ENCODE results near the gene C1RL.

C1RL gene

DNA sequence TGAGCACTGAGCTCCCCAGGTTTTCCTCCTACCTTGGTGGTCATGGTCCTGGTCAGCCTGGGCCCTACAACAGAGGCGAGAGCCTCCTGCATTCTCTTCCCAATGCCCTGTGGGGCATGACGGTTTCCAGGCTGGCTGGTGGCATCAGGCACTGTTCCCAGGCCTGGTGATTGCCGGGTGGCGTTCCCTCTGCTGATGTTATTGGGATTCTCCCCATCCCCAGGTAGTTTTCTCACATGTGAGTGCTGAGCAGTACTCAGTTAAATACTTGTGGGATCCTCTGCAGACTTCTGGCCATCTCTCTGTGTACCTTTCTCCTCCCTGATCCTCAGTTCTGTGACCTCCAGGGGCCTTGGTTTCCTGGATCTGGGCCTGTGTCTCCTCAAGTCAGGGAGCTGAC lies 32.5 kb downstream of the C1RL start:
- Histone ChIP-seq H3K79me2 (ENCODE audit: insufficient read depth, low read length) (no peaks in the 10 kb centered on the region), H3K9ac (ENCODE audit: low read depth, low read length) (no peak overlapping the region), H3K4me3 (ENCODE audit: low read depth in 1 of 2, low read length in 2 of 2) (no peak overlapping the region), H3K9me3 (ENCODE audit: insufficient read depth, low read length, severe bottlenecking) (no peaks in the 10 kb centered on the region), H2AFZ (ENCODE audit: low read depth, low read length) (no peak overlapping the region), H3K4me1 (ENCODE audit: insufficient read depth, low read length) (no peaks in the 10 kb centered on the region), H3K4me2 (ENCODE audit: insufficient read depth, low read length) (no peak overlapping the region), H3K27me3 (ENCODE audit: insufficient read depth, low read length, poor library complexity) (peaks cover 16% of the 10 kb centered on the region), H3K36me3 (ENCODE audit: insufficient read depth, low read length) (no peaks in the 10 kb centered on the region), H3K27ac (ENCODE audit: low read length) (no peak overlapping the region), H4K20me1 (ENCODE audit: insufficient read depth, low read length) (no peaks in the 10 kb centered on the region)
- ATAC-seq (ENCODE audit: insufficient read depth, low read depth): no peak
- TF ChIP-seq, protein P1, sequence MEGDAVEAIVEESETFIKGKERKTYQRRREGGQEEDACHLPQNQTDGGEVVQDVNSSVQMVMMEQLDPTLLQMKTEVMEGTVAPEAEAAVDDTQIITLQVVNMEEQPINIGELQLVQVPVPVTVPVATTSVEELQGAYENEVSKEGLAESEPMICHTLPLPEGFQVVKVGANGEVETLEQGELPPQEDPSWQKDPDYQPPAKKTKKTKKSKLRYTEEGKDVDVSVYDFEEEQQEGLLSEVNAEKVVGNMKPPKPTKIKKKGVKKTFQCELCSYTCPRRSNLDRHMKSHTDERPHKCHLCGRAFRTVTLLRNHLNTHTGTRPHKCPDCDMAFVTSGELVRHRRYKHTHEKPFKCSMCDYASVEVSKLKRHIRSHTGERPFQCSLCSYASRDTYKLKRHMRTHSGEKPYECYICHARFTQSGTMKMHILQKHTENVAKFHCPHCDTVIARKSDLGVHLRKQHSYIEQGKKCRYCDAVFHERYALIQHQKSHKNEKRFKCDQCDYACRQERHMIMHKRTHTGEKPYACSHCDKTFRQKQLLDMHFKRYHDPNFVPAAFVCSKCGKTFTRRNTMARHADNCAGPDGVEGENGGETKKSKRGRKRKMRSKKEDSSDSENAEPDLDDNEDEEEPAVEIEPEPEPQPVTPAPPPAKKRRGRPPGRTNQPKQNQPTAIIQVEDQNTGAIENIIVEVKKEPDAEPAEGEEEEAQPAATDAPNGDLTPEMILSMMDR (IDR thresholded peaks at IDR 0.05; ENCODE audit: borderline replicate concordance, extremely low read depth, low read length, poor library complexity, severe bottlenecking): no peak
- no peak for TF ChIP-seq EZH2 (IDR thresholded peaks at IDR 0.05; ENCODE audit: borderline replicate concordance, low read depth, low read length, severe bottlenecking)
- DNase-seq: no peak

GRCh38 chr12:7075939-7076338 lies 33.1 kb downstream of the C1RL start:
- DNase-seq (no peak), ATAC-seq (ENCODE audit: insufficient read depth, low read depth) (no peak)
- Histone ChIP-seq H3K27me3 (ENCODE audit: insufficient read depth, low read length, poor library complexity) (peaks cover 16% of the 10 kb centered on the region), H4K20me1 (ENCODE audit: insufficient read depth, low read length) (no peaks in the 10 kb centered on the region), H3K9ac (ENCODE audit: low read depth, low read length) (no peak overlapping the region), H3K4me1 (ENCODE audit: insufficient read depth, low read length) (no peaks in the 10 kb centered on the region), H3K4me3 (ENCODE audit: low read depth in 1 of 2, low read length in 2 of 2) (no peak overlapping the region), H3K4me2 (ENCODE audit: insufficient read depth, low read length) (no peak overlapping the region), H3K9me3 (ENCODE audit: insufficient read depth, low read length, severe bottlenecking) (no peaks in the 10 kb centered on the region), H3K36me3 (ENCODE audit: insufficient read depth, low read length) (no peaks in the 10 kb centered on the region), H3K79me2 (ENCODE audit: insufficient read depth, low read length) (no peaks in the 10 kb centered on the region), H2AFZ (ENCODE audit: low read depth, low read length) (no peak overlapping the region), H3K27ac (ENCODE audit: low read length) (no peak overlapping the region)
- TF ChIP-seq EZH2 (IDR thresholded peaks at IDR 0.05; ENCODE audit: borderline replicate concordance, low read depth, low read length, severe bottlenecking): no peak
- TF ChIP-seq, protein P1 (IDR thresholded peaks at IDR 0.05; ENCODE audit: borderline replicate concordance, extremely low read depth, low read length, poor library complexity, severe bottlenecking): no peak

DNA sequence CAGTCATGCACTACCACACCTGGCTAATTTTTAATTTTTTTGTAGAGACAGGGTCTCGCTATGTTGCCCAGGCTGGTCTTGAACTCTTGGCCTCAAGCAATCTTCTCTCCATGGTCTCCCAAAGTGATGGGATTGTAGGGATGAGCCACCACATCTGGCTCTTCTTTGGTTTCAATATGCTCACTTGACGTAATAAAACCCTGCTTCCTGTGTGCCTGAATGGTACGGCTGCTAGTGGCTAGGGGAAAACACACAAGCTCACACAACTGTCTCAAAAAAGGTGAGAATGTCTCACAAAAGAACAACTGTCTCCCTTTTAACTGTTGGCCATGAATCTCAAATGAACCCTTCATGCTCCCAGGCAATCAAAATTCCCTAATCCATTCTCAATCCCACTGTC lies 33.5 kb downstream of the C1RL start:
- no peaks in the 10 kb centered on the region for H3K9me3 ChIP-seq (ENCODE audit: insufficient read depth, low read length, severe bottlenecking)
- TF ChIP-seq EZH2 (IDR thresholded peaks at IDR 0.05; ENCODE audit: borderline replicate concordance, low read depth, low read length, severe bottlenecking): no peak
- TF ChIP-seq, protein P1 (IDR thresholded peaks at IDR 0.05; ENCODE audit: borderline replicate concordance, extremely low read depth, low read length, poor library complexity, severe bottlenecking): no peak
- H3K27me3 ChIP-seq (ENCODE audit: insufficient read depth, low read length, poor library complexity): peaks cover 16% of the 10 kb centered on the region
- H3K4me2 ChIP-seq (ENCODE audit: insufficient read depth, low read length): no peak overlapping the region
- H3K79me2 ChIP-seq (ENCODE audit: insufficient read depth, low read length): no peaks in the 10 kb centered on the region
- H3K4me3 ChIP-seq (ENCODE audit: low read depth in 1 of 2, low read length in 2 of 2): no peak overlapping the region
- no peak overlapping the region for H2AFZ ChIP-seq (ENCODE audit: low read depth, low read length)
- DNase-seq (no peak), ATAC-seq (ENCODE audit: insufficient read depth, low read depth) (no peak)
- no peak overlapping the region for H3K9ac ChIP-seq (ENCODE audit: low read depth, low read length)
- no peaks in the 10 kb centered on the region for H4K20me1 ChIP-seq (ENCODE audit: insufficient read depth, low read length)
- H3K36me3 ChIP-seq (ENCODE audit: insufficient read depth, low read length): no peaks in the 10 kb centered on the region
- no peak overlapping the region for H3K27ac ChIP-seq (ENCODE audit: low read length)
- H3K4me1 ChIP-seq (ENCODE audit: insufficient read depth, low read length): no peaks in the 10 kb centered on the region

DNA sequence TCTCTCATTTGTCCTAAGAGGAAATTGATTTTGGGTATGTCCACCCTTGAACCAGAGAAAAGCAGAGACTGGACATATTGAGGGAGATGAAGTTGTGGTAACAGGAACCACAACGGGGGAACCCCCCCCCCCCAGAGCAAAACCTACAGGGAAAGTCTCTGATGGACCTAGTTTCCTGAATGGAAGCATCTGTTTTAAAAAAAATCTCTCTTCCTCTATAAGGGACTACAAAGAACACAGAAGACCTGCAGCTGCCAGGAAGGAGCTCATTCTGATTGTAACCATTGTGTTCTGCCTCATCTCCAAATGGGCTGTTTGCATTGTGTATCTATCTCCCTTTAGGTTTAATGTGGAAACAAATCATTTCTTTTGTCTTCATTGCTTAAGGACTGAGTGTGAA lies 35.1 kb downstream of the C1RL start:
- ATAC-seq (ENCODE audit: insufficient read depth, low read depth) (no peak), DNase-seq (no peak)
- no peak for TF ChIP-seq EZH2 (IDR thresholded peaks at IDR 0.05; ENCODE audit: borderline replicate concordance, low read depth, low read length, severe bottlenecking)
- TF ChIP-seq, protein P1 (IDR thresholded peaks at IDR 0.05; ENCODE audit: borderline replicate concordance, extremely low read depth, low read length, poor library complexity, severe bottlenecking): no peak
- Histone ChIP-seq H3K27me3 (ENCODE audit: insufficient read depth, low read length, poor library complexity) (peaks cover 20% of the 10 kb centered on the region), H3K4me3 (ENCODE audit: low read depth in 1 of 2, low read length in 2 of 2) (no peak overlapping the region), H3K9ac (ENCODE audit: low read depth, low read length) (no peak overlapping the region), H3K4me2 (ENCODE audit: insufficient read depth, low read length) (no peak overlapping the region), H3K4me1 (ENCODE audit: insufficient read depth, low read length) (no peaks in the 10 kb centered on the region), H2AFZ (ENCODE audit: low read depth, low read length) (no peak overlapping the region), H3K9me3 (ENCODE audit: insufficient read depth, low read length, severe bottlenecking) (no peaks in the 10 kb centered on the region), H4K20me1 (ENCODE audit: insufficient read depth, low read length) (no peaks in the 10 kb centered on the region), H3K79me2 (ENCODE audit: insufficient read depth, low read length) (no peaks in the 10 kb centered on the region), H3K27ac (ENCODE audit: low read length) (no peak overlapping the region), H3K36me3 (ENCODE audit: insufficient read depth, low read length) (no peaks in the 10 kb centered on the region)

Data from DND-41 (cell line).